CD4-positive, alpha-beta T cell (primary cell): ENCODE results near the gene SPATA2. TPM values are rescaled to one million over a fixed set of nuclear protein-coding genes. Genes with fewer than 3 reads are reported as not detected.

Source experiments
- ATAC-seq: fragments of 200-7000 bp; cut with Tn5 transposase; one replicate; pipeline ENCODE4 v1.10.0; 2022; ENCODE audit warnings: mild to moderate bottlenecking; ENCODE audit not compliant: poor library complexity
- CTCF ChIA-PET: fragments of 350-600 bp; sonication (Branson Sonifier 250); formaldehyde crosslinking; loops from one replicate; lab custom pipeline; 2021; ENCODE audit warnings: antibody characterized with exemption, inconsistent platforms; lab: Charles Lee
- POLR2A ChIA-PET: fragments of 350-600 bp; sonication (Branson Sonifier 250); formaldehyde crosslinking; loops from one replicate; lab custom pipeline; 2021; ENCODE audit warnings: antibody characterized with exemption, inconsistent platforms; lab: Charles Lee
- DNase-seq, 14 experiments: peaks; one replicate each; pipeline ENCODE4 v3.0.0-alpha.2; 2013 to 2020; ENCODE audit warnings: mixed read lengths in 2 of 14
- H3K27ac ChIP-seq, 2 donors: one replicate each; pipeline versions ENCODE4 v1.5.1 to v1.7.0; 2013; ENCODE audit warnings: low read length in 2 of 2, low read depth in 1 of 2, mild to moderate bottlenecking in 1 of 2
- H3K27me3 ChIP-seq, 2 experiments: 1 replicate in 1 of 2; 2 replicates in 1 of 2; pipeline versions ENCODE4 v1.6.1 to v1.7.0; 2013; ENCODE audit warnings: low read length in 2 of 2, control low read depth in 1 of 2, mild to moderate bottlenecking in 1 of 2, moderate library complexity in 1 of 2; ENCODE audit not compliant: insufficient read depth in 2 of 2, control insufficient read depth in 1 of 2
- H3K36me3 ChIP-seq: one replicate; pipeline ENCODE4 v1.6.1; 2013; ENCODE audit warnings: low read length, control low read depth; ENCODE audit not compliant: insufficient read depth
- H3K4me1 ChIP-seq: one replicate; pipeline ENCODE4 v1.6.1; 2013; ENCODE audit warnings: low read length, control low read depth; ENCODE audit not compliant: insufficient read depth
- H3K4me3 ChIP-seq: one replicate; pipeline ENCODE4 v1.5.1; 2013; ENCODE audit warnings: mild to moderate bottlenecking, low read length, moderate library complexity
- H3K9me3 ChIP-seq, 2 experiments: 1 replicate in 1 of 2; 2 replicates in 1 of 2; pipeline versions ENCODE4 v1.6.1 to v1.7.0; 2013; ENCODE audit warnings: low read length in 2 of 2, mild to moderate bottlenecking in 2 of 2, control low read depth in 1 of 2, moderate library complexity in 1 of 2; ENCODE audit not compliant: control insufficient read depth in 1 of 2, insufficient read depth in 1 of 2
- H3K27ac Mint-ChIP-seq: one replicate; pipeline ENCODE4 v1.8.0; 2020; ENCODE audit warnings: mixed read lengths
- H3K27me3 Mint-ChIP-seq: one replicate; pipeline ENCODE4 v1.8.0; 2021; ENCODE audit warnings: mixed read lengths
- H3K36me3 Mint-ChIP-seq: one replicate; pipeline ENCODE4 v1.8.0; 2021; ENCODE audit warnings: low read depth, mixed read lengths
- H3K4me1 Mint-ChIP-seq: one replicate; pipeline ENCODE4 v1.8.0; 2021; ENCODE audit warnings: low read depth, mixed read lengths
- H3K4me3 Mint-ChIP-seq: one replicate; pipeline ENCODE4 v1.8.0; 2020; ENCODE audit warnings: mild to moderate bottlenecking, mixed read lengths
- H3K9me3 Mint-ChIP-seq: one replicate; pipeline ENCODE4 v1.8.0; 2020; ENCODE audit warnings: mixed read lengths
- intact Hi-C, 2 experiments: fragments of 100-400 bp; cut with DNase I in 1 of 2; cut with micrococcal nuclease in 1 of 2; formaldehyde crosslinking; loops; one replicate each; pipeline versions ENCODE4 v1.15.1 to v1.9.0; 2023 to 2025; cut with DNase I, micrococcal nuclease
- total RNA-seq, 174 experiments: library from RNA in 2 of 174; stranded (reverse) in 2 of 174; gene quantifications; one replicate each; pipeline ENCODE4 v1.2.3 and lab custom pipeline; 2021 to 2026
- TF ChIP-seq, protein P1 (sequence below): fragments of 200-600 bp; IDR thresholded peaks from one replicate; pipeline ENCODE4 v1.8.0; 2022; ENCODE audit warnings: antibody characterized with exemption, mild to moderate bottlenecking

SPATA2 gene
- total RNA-seq, 2 experiments from 2014 or later: 16.0 to 16.4 TPM

DNA sequence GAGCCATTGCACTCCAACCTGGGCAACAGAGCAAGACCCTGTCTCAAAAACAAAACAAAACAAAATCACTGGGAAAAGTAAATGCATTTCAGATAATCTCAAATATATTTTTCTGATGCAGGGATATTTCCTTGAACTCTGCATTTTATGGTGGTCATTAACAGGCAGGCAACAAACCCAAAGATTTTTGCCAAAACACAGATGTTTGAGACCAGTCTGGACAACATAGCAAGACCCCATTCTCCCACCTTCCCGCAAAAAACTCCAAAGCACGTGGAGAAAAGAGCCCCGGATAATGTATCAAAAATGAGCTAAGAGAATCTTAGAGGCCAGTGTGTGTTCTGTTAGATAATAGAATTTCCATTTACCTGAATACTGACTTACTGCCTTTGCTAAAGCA is 58.4 kb downstream of the SPATA2 start:
- ChIA-PET POLR2A (interaction anchor here (0.7 kb wide), 1 partner anchor 1769 kb away, joined by 3 read pairs; no protein-coding TSS in a partner anchor), CTCF (interaction anchor here (0.6 kb wide), 2 partner anchors 24 to 1442 kb away, joined by 3 read pairs; no protein-coding TSS in a partner anchor)
- DNase-seq: no peak
- no peaks in the 10 kb centered on the region for H3K9me3 ChIP-seq
- Mint-ChIP-seq H3K27me3 (no peaks in the 10 kb centered on the region), H3K9me3 (no peaks in the 10 kb centered on the region), H3K27ac (no peak overlapping the region), H3K4me1 (no peaks in the 10 kb centered on the region), H3K36me3 (peaks cover 94% of the 10 kb centered on the region), H3K4me3 (no peak overlapping the region)
- TF ChIP-seq, protein P1, sequence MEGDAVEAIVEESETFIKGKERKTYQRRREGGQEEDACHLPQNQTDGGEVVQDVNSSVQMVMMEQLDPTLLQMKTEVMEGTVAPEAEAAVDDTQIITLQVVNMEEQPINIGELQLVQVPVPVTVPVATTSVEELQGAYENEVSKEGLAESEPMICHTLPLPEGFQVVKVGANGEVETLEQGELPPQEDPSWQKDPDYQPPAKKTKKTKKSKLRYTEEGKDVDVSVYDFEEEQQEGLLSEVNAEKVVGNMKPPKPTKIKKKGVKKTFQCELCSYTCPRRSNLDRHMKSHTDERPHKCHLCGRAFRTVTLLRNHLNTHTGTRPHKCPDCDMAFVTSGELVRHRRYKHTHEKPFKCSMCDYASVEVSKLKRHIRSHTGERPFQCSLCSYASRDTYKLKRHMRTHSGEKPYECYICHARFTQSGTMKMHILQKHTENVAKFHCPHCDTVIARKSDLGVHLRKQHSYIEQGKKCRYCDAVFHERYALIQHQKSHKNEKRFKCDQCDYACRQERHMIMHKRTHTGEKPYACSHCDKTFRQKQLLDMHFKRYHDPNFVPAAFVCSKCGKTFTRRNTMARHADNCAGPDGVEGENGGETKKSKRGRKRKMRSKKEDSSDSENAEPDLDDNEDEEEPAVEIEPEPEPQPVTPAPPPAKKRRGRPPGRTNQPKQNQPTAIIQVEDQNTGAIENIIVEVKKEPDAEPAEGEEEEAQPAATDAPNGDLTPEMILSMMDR: no peak
- no peak overlapping the region for H3K4me3 ChIP-seq
- peaks cover 77% of the 10 kb centered on the region for H3K36me3 ChIP-seq
- H3K27ac ChIP-seq: no peak overlapping the region
- ATAC-seq: no peak
- intact Hi-C loops: no loop called here
- no peaks in the 10 kb centered on the region for H3K27me3 ChIP-seq
- H3K4me1 ChIP-seq: no peaks in the 10 kb centered on the region

- ChIA-PET POLR2A (interaction anchor here (0.5 to 1.3 kb wide), 2 partner anchors 30 to 676 kb away, joined by 3 read pairs; no protein-coding TSS in a partner anchor), CTCF (no interaction called here)
- no peak overlapping the region for H3K27ac Mint-ChIP-seq
Observed at GRCh38 chr20:49854190-49854875, 61.0 kb downstream of the SPATA2 start.

DNA sequence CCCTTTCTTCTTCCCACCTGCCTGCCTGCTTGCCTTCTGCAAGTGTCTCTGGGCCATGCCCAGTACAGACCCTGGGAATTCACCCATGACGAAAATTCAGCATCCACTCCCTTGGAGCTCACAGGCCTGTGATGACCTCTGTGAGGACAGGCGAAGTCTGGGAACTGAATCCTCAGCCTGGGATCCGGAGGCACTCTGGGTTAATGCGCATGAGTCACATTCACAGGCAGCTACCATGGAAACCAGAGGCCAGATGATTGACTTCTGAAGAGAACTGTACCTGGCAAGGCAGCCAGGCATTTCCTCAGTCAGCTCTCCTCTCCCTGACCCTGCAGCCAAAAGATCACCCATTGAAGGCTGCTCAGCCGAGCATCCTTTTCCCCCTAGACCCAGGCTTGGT is 61.7 kb downstream of the SPATA2 start:
- no peaks in the 10 kb centered on the region for H3K9me3 ChIP-seq
- Mint-ChIP-seq H3K27me3 (no peaks in the 10 kb centered on the region), H3K4me3 (no peak overlapping the region), H3K36me3 (peaks cover 94% of the 10 kb centered on the region), H3K27ac (no peak overlapping the region), H3K4me1 (peaks cover 10% of the 10 kb centered on the region), H3K9me3 (no peaks in the 10 kb centered on the region)
- ATAC-seq (no peak), DNase-seq (no peak)
- H3K27me3 ChIP-seq: no peaks in the 10 kb centered on the region
- TF ChIP-seq, protein P1: no peak
- intact Hi-C loops: no loop called here
- peaks cover 4% of the 10 kb centered on the region for H3K4me1 ChIP-seq
- peaks cover 83% of the 10 kb centered on the region for H3K36me3 ChIP-seq
- ChIA-PET POLR2A (interaction anchor here (1.3 kb wide), 1 partner anchor 30 kb away, joined by 3 read pairs; no protein-coding TSS in a partner anchor), CTCF (no interaction called here)
- no peak overlapping the region for H3K4me3 ChIP-seq
- no peak overlapping the region for H3K27ac ChIP-seq

More at GRCh38 chr20:49854190-49854875, 61.0 kb downstream of the SPATA2 start:
- Mint-ChIP-seq H3K27me3 (no peaks in the 10 kb centered on the region), H3K4me1 (peaks cover 10% of the 10 kb centered on the region), H3K9me3 (no peaks in the 10 kb centered on the region), H3K36me3 (peaks cover 94% of the 10 kb centered on the region), H3K4me3 (no peak overlapping the region)
- peaks cover 4% of the 10 kb centered on the region for H3K4me1 ChIP-seq
- no peaks in the 10 kb centered on the region for H3K27me3 ChIP-seq
- no peak overlapping the region for H3K4me3 ChIP-seq
- peaks cover 82% of the 10 kb centered on the region for H3K36me3 ChIP-seq
- DNase-seq (no peak), ATAC-seq (no peak)
- TF ChIP-seq, protein P1: no peak
- H3K9me3 ChIP-seq: no peaks in the 10 kb centered on the region
- no peak overlapping the region for H3K27ac ChIP-seq
- intact Hi-C loops: no loop called here

Other genes with a start within 250 kb of the SPATA2 start
- gene B4GALT5, start 201.7 kb downstream of the SPATA2 start, total RNA-seq: 1 to 10 TPM; 3.1 to 3.2 TPM
- gene SLC9A8, start 102.7 kb downstream of the SPATA2 start, total RNA-seq: 10 to 100 TPM; 29.5 to 30.2 TPM
- gene RNF114, start 20.9 kb upstream of the SPATA2 start, total RNA-seq: 100 to 1,000 TPM; 129 to 132 TPM
- 1 to 10 TPM; 1.7 to 2.5 TPM for gene SNAI1, start 67.5 kb upstream of the SPATA2 start, total RNA-seq
- 100 to 1,000 TPM; 115 to 140 TPM for gene UBE2V1, start 197.6 kb upstream of the SPATA2 start, total RNA-seq
- 10 to 100 TPM; 21.3 to 21.9 TPM for gene PEDS1, start 238.2 kb upstream of the SPATA2 start, total RNA-seq